ENCODE results near the gene CAPN15. TPM values are rescaled to one million over a fixed set of nuclear protein-coding genes. Genes with fewer than 3 reads are reported as not detected.
A peak's percentile ranks its signal among the peaks of the same experiment; 100 is the strongest.

Gene CAPN15
- total and polyA plus RNA-seq, 2 of the 4 experiments (the other 2 are of a cell fraction), result 9.3 to 24.3 TPM

- POLR2A ChIA-PET (ENCODE audit: unreplicated experiment), result no interaction called here
- ATAC-seq (ENCODE audit: low read depth), result peak; percentile 7
These were observed 1.9 kb upstream of the CAPN15 start for GRCh38 chr16:525520-526180.

More at GRCh38 chr16:525520-526180, 1.9 kb upstream of the CAPN15 start:
- dilution Hi-C loops (cut with HindIII; ENCODE audit: low sequenced_read_pairs, unreplicated experiment) (no loop called here), intact Hi-C loops (cut with micrococcal nuclease) (loop anchor here (2.0 to 5.0 kb wide), 3 partner anchors 101 to 123 kb away; partner anchors contain the start of genes DECR2, METTL26 and RAB11FIP3), in situ Hi-C loops (cut with MboI; ENCODE audit: low sequenced_read_pairs) (no loop called here)
- Histone ChIP-seq H3K27ac (ENCODE audit: insufficient read depth, low read length) (peak overlapping the region; percentile 28), H2BK15ac (ENCODE audit: low read depth, low read length) (no peak overlapping the region), H2BK20ac (ENCODE audit: low read depth, low read length) (no peak overlapping the region), H2AFZ (replicated peaks; ENCODE audit: low read length, poor library complexity) (no peak overlapping the region), H3K56ac (ENCODE audit: extremely low read depth, insufficient read depth, low read length) (no peak overlapping the region), H3K4ac (ENCODE audit: low read depth, low read length) (peak overlapping the region; percentile 13), H2BK5ac (ENCODE audit: low read depth, low read length, poor library complexity, severe bottlenecking) (peak overlapping the region; percentile 40), H3K4me3 (ENCODE audit: insufficient read depth, low read depth, low read length) (no peak overlapping the region), H3K23ac (ENCODE audit: low read depth, low read length) (0 out of 2 replicates have a peak overlapping the region, but pooled peaks have one; percentile 87), H3K9me3 (ENCODE audit: control insufficient read depth, insufficient read depth, low read length) (no peaks in the 10 kb centered on the region), H3K4me2 (ENCODE audit: low read depth, low read length) (peak overlapping the region; percentile 98), H4K91ac (ENCODE audit: insufficient read depth, low read depth, low read length) (no peak overlapping the region), H3K14ac (replicated peaks; ENCODE audit: low read depth, low read length) (0 out of 2 replicates have a peak overlapping the region, but pooled peaks have one; percentile 8), H3K79me1 (ENCODE audit: low read depth in 1 of 2, low read length in 2 of 2) (peaks cover 8 to 67% of the 10 kb centered on the region in 2 experiments; a peak in 2 of 4 replicates), H3K36me3 (ENCODE audit: control insufficient read depth, insufficient read depth, low read length) (peaks cover 13% of the 10 kb centered on the region), H4K8ac (ENCODE audit: low read depth in 2 of 2, low read length in 2 of 2) (peak overlapping the region in 1 of 2 experiments; percentile 1; a peak in 1 of 4 replicates), H3K9ac (ENCODE audit: low read depth, low read length) (peak overlapping the region; percentile 87; the same call in 1 of the 2 replicates), H2AK9ac (replicated peaks; ENCODE audit: low read depth, low read length, poor library complexity) (peak overlapping the region; percentile 92), H3K18ac (ENCODE audit: low read depth, low read length) (no peak overlapping the region), H4K20me1 (ENCODE audit: insufficient read depth, low read length) (peaks cover 60% of the 10 kb centered on the region), H2AK5ac (ENCODE audit: low read depth, low read length) (peak overlapping the region; percentile 91), H3K4me1 (ENCODE audit: control insufficient read depth, insufficient read depth, low read length) (peaks cover 21% of the 10 kb centered on the region), H4K5ac (ENCODE audit: low read depth, low read length) (no peak overlapping the region), H3K9me1 (ENCODE audit: insufficient read depth, low read length) (peaks cover 3% of the 10 kb centered on the region; the same call in 1 of the 2 replicates), H2BK120ac (ENCODE audit: low read depth, low read length) (no peak overlapping the region), H3K27me3 (ENCODE audit: control insufficient read depth, insufficient read depth, low read length) (no peaks in the 10 kb centered on the region)
- WGBS, 2 experiments (ENCODE audit: extremely low coverage in 2 of 2, insufficient read length in 1 of 2), result 20% methylated on average over 7 of the region's 13 CpGs; no CpG with 5 or more reads in 1 of the 2 experiments
- TF ChIP-seq FOS (IDR thresholded peaks at IDR 0.05; ENCODE audit: low read depth, low read length), result peak; percentile 87
- peak; percentile 91 for TF ChIP-seq BHLHE40 (IDR thresholded peaks at IDR 0.05; ENCODE audit: low read depth, low read length)
- 0 out of 2 replicates have a peak, but pooled peaks have one; percentile 33 for TF ChIP-seq MXI1 (IDR thresholded peaks at IDR 0.05; ENCODE audit: borderline replicate concordance, low read depth, low read length)
- no peak for TF ChIP-seq MAFK (IDR thresholded peaks at IDR 0.05; ENCODE audit: low read depth, low read length)
- TF ChIP-seq CTCF (conservative IDR thresholded peaks at IDR 0.05; ENCODE audit: low read depth, low read length), result no peak
- BruUV-seq (replicated peaks), result no TSS peak
- DNase-seq, result peak; percentile 92
- CTCF ChIA-PET, result no interaction called here

Measured in IMR-90 (cell line).